Thyroid gland (tissue), 4 donors: Measurements from ENCODE around the gene MAGI1. TPM values are rescaled to one million over a fixed set of nuclear protein-coding genes. Genes with fewer than 3 reads are reported as not detected.
A peak's percentile ranks its signal among the peaks of the same experiment; 100 is the strongest.

ENCODE experiments used
- DNase-seq, 2 donors: peaks; one replicate each; pipeline ENCODE4 v3.0.0-alpha.2; 2019
- H3K27ac ChIP-seq, 3 donors: fragments of 200-600 bp; sonication (generic); 1 replicate in 2 of 3; 2 replicates in 1 of 3; pipeline ENCODE4 v1.5.1; 2016 to 2019; ENCODE audit warnings: mild to moderate bottlenecking in 1 of 3, moderate library complexity in 1 of 3
- H3K27me3 ChIP-seq: fragments of 200-600 bp; sonication (generic); one replicate; pipeline ENCODE4 v1.5.1; 2019
- H3K36me3 ChIP-seq, 2 donors: fragments of 200-600 bp; sonication (generic); one replicate each; pipeline ENCODE4 v1.5.1; 2016 to 2019
- H3K4me1 ChIP-seq, 2 donors: fragments of 200-600 bp; sonication (generic); one replicate each; pipeline ENCODE4 v1.5.1; 2017 to 2019
- H3K4me3 ChIP-seq, 3 donors: fragments of 200-600 bp; sonication (generic); replicated peaks in 1 of 3; 1 replicate in 2 of 3; 2 replicates in 1 of 3; pipeline ENCODE4 v1.5.1; 2016; ENCODE audit warnings: mild to moderate bottlenecking in 1 of 3
- H3K9me3 ChIP-seq: fragments of 200-600 bp; sonication (generic); one replicate; pipeline ENCODE4 v1.5.1; 2017
- POLR2A ChIP-seq, 2 donors: fragments of 450-650 bp; IDR thresholded peaks; one replicate each; pipeline ENCODE4 v1.6.1; 2017; ENCODE audit warnings: antibody characterized with exemption in 2 of 2, mild to moderate bottlenecking in 2 of 2, moderate library complexity in 1 of 2
- WGBS, 2 donors: methylation state at CpG; one replicate each; pipeline ENCODE4 v1.1.5; 2017; 5-methylcytosine and 5-hydroxymethylcytosine counted together
- intact Hi-C: fragments of 100-400 bp; cut with DNase I; formaldehyde crosslinking; loops from one replicate; pipeline ENCODE4 v1.15.1; 2023
- total RNA-seq, 4 donors: library from RNA; depleted of rRNA; stranded (reverse); fragments of >200 nt; gene quantifications; one replicate each; pipeline ENCODE4 v1.2.3, GENCODE V29; 2016
- TF ChIP-seq, protein P1 (sequence below), 6 experiments: fragments of 200-600 bp in 3 of 6; fragments of 450-650 bp in 3 of 6; sonication (generic) in 3 of 6; IDR thresholded peaks; one replicate each; pipeline ENCODE4 v1.5.1; 2016 to 2019; ENCODE audit warnings: antibody characterized with exemption in 6 of 6, mild to moderate bottlenecking in 2 of 6, inconsistent platforms in 1 of 6, moderate library complexity in 1 of 6

MAGI1 gene
- total RNA-seq, 4 donors from 2014 or later, result 60.5 to 123 (median 87.5) TPM

- peaks cover 0 to 6% of the 10 kb centered on the region in 2 donors for H3K4me1 ChIP-seq
- WGBS, 2 donors, result 77 to 81% methylated on average over 3 of the region's 3 CpGs
- DNase-seq, result peak; percentile 20 to 22
- intact Hi-C loops, result no loop called here
- no peak overlapping the region for H3K27ac ChIP-seq
- no peaks in the 10 kb centered on the region for H3K36me3 ChIP-seq
- no peak for TF ChIP-seq POLR2A (IDR thresholded peaks at IDR 0.05)
- TF ChIP-seq, protein P1, sequence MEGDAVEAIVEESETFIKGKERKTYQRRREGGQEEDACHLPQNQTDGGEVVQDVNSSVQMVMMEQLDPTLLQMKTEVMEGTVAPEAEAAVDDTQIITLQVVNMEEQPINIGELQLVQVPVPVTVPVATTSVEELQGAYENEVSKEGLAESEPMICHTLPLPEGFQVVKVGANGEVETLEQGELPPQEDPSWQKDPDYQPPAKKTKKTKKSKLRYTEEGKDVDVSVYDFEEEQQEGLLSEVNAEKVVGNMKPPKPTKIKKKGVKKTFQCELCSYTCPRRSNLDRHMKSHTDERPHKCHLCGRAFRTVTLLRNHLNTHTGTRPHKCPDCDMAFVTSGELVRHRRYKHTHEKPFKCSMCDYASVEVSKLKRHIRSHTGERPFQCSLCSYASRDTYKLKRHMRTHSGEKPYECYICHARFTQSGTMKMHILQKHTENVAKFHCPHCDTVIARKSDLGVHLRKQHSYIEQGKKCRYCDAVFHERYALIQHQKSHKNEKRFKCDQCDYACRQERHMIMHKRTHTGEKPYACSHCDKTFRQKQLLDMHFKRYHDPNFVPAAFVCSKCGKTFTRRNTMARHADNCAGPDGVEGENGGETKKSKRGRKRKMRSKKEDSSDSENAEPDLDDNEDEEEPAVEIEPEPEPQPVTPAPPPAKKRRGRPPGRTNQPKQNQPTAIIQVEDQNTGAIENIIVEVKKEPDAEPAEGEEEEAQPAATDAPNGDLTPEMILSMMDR (IDR thresholded peaks at IDR 0.05), result no peak
- H3K27me3 ChIP-seq, result no peaks in the 10 kb centered on the region
- no peak overlapping the region for H3K4me3 ChIP-seq
- no peaks in the 10 kb centered on the region for H3K9me3 ChIP-seq
Measured at GRCh38 chr3:65472501-65472900, 566.2 kb downstream of the MAGI1 start.

DNA sequence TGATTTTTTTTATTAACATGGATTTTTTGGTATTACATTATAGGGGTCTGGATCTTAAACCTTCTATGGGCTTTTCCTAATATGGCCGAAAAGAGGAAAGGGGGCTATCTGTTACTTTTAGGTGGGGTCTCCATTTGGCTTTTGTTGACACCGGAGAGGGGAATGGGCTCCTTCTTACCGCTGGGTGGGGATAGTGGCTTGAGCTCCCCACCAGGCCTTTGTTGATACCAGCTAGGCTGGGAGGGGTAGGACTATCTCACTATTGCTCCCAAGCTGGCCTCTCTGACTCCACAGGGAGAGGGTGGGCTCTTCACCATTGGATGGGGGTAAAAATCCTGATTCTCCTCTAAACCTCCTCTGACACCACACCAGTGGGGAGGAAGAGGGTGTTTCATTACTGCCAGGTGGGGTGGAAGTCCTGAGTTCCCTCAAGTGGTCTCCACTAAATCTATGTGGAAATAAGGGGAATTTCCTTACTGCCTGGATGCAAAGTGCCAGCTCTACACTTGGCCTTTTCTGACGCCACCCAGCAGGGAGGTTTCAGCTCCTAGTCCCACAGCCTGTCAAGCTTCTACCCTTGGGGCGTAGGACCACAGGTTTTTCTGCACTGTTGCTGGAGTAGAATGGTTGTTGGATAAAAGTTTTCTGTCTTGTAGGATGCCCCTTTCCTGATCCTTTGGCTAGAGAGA is 572.3 kb downstream of the MAGI1 start:
- Histone ChIP-seq H3K27ac (no peak overlapping the region), H3K4me3 (no peak overlapping the region), H3K27me3 (no peaks in the 10 kb centered on the region), H3K9me3 (no peaks in the 10 kb centered on the region), H3K4me1 (no peaks in the 10 kb centered on the region), H3K36me3 (no peaks in the 10 kb centered on the region)
- no peak for DNase-seq
- WGBS, 2 donors, result 87 to 88% methylated on average over 5 of the region's 5 CpGs
- TF ChIP-seq, protein P1 (IDR thresholded peaks at IDR 0.05), result no peak
- TF ChIP-seq POLR2A (IDR thresholded peaks at IDR 0.05), result no peak
- intact Hi-C loops, result no loop called here

DNA sequence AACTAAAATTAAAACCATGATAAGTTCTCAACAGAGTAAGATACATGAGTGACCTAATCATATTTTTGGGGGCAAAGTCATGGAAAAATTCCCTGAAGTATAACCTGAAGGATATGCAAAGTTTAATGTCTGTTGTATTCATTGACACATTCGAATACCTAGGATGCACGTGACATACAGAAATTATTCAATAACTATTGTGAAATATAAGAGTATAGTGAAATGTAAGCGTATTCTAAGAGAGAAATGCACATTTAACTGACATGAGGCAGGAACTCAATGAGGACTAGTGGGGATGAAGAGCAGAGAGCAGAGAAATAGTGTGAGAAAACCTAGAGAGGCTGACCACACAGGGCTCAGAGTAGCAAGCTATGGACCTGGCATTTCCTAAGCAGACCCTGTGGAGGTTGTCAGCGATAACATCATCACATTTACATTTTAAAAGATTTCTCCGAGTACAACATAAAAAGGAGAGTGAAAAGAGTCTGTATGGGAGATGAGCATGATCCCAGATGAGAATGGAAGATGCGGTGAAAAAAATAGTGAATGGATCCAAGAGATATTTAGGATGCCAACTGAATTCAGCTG is 588.8 kb downstream of the MAGI1 start:
- 94 to 96% methylated on average over 6 of the region's 6 CpGs for WGBS, 2 donors
- H3K4me3 ChIP-seq, result no peak overlapping the region
- TF ChIP-seq POLR2A (IDR thresholded peaks at IDR 0.05), result no peak
- TF ChIP-seq, protein P1 (IDR thresholded peaks at IDR 0.05), result no peak
- no peak overlapping the region for H3K27ac ChIP-seq
- no peaks in the 10 kb centered on the region for H3K4me1 ChIP-seq
- H3K27me3 ChIP-seq, result no peaks in the 10 kb centered on the region
- no peak for DNase-seq
- H3K36me3 ChIP-seq, result no peaks in the 10 kb centered on the region
- H3K9me3 ChIP-seq, result no peaks in the 10 kb centered on the region
- intact Hi-C loops, result no loop called here

DNA sequence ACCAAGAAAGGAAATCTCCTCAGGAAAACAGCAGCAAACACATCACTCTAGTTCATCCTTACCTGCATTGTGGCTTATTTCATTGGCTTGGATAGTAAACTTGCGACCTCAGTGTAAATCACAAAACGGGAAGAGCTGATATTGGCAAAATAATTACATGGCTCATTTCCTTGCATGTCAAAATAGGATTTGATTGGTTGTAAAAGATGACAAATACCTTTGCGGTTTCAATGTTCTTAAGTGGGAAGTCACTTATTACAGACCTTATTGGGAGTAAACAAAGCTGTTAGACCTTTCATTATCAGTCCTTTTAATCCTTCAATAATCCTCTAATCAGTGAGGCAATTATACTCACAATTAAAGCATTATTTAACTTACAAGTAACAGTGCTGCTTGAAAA is 590.6 kb downstream of the MAGI1 start:
- Histone ChIP-seq H3K9me3 (no peaks in the 10 kb centered on the region), H3K4me3 (no peak overlapping the region), H3K27ac (no peak overlapping the region), H3K36me3 (no peaks in the 10 kb centered on the region), H3K27me3 (no peaks in the 10 kb centered on the region), H3K4me1 (no peaks in the 10 kb centered on the region)
- no peak for DNase-seq
- 93 to 94% methylated on average over 3 of the region's 3 CpGs for WGBS, 2 donors
- intact Hi-C loops, result no loop called here
- no peak for TF ChIP-seq POLR2A (IDR thresholded peaks at IDR 0.05)
- TF ChIP-seq, protein P1 (IDR thresholded peaks at IDR 0.05), result no peak

DNA sequence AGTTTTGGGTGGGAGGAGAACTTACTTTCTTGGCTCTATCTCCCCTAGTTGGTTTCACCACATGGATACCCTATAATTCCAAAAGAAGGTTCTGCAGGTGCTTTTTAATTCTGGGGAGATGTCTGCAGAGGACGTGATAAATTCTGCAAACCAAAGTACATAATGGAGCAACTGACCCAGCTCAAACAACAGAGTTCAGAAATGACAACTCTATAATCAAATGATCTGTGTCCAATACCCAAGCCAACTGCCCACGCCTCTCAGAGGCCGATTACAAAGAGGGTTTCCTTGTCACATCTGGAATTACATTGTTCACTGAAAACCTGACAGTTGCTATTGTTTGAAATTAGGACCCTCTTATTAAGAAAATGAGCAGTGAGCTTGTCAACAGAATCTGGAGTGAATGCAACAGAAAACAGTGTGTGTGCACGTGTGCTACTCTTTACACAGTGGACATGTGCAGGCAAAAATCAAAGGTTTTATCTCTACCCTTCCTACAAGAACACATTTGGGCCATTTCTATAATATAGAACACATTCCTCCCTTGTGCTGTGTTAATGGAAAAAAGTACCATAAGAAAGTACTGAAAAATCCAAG is 593.0 kb downstream of the MAGI1 start:
- intact Hi-C loops, result no loop called here
- DNase-seq, result no peak
- H3K4me1 ChIP-seq, result no peaks in the 10 kb centered on the region
- no peaks in the 10 kb centered on the region for H3K27me3 ChIP-seq
- 86 to 94% methylated on average over 4 of the region's 4 CpGs for WGBS, 2 donors
- no peaks in the 10 kb centered on the region for H3K9me3 ChIP-seq
- TF ChIP-seq POLR2A (IDR thresholded peaks at IDR 0.05), result no peak
- TF ChIP-seq, protein P1 (IDR thresholded peaks at IDR 0.05), result no peak
- no peak overlapping the region for H3K27ac ChIP-seq
- H3K4me3 ChIP-seq, result no peak overlapping the region
- no peaks in the 10 kb centered on the region for H3K36me3 ChIP-seq
